HCT116 (cell line): ENCODE data around the gene YIPF4. TPM values are rescaled to one million over a fixed set of nuclear protein-coding genes. Genes with fewer than 3 reads are reported as not detected.

ENCODE experiments used
- ATAC-seq: fragments of 200-7000 bp; cut with Tn5 transposase; 2 replicates; pipeline ENCODE4 v1.9.1; 2020; ENCODE audit warnings: mild to moderate bottlenecking, moderate library complexity
- BruUV-seq: library from RNA; stranded (reverse); fragments of 400-500 nt; replicated peaks from 2 replicates; lab custom pipeline; 2021; lab: Mats Ljungman, UMichigan
- CTCF ChIA-PET: fragments of 300-600 bp; sonication (Branson Sonifier 250); formaldehyde crosslinking; loops from one replicate; lab custom pipeline; 2021; ENCODE audit warnings: antibody characterized with exemption; lab: Charles Lee
- POLR2A ChIA-PET: fragments of 300-600, 350-600 bp; sonication (Branson Sonifier 250); formaldehyde crosslinking; loops from one replicate; lab custom pipeline; 2021; ENCODE audit warnings: antibody characterized with exemption; lab: Charles Lee
- RAD21 ChIA-PET, 2 experiments: fragments of 300-600 bp; sonication (Branson Sonifier 250); formaldehyde crosslinking; loops; one replicate each; lab custom pipeline; 2023; ENCODE audit warnings: low total read pairs in 2 of 2; ENCODE audit not compliant: uncharacterized antibody in 2 of 2, unreplicated experiment in 2 of 2, low non-redundant PET in 1 of 2; lab: Charles Lee
- DNase-seq: peaks from one replicate; pipeline ENCODE4 v3.0.0-alpha.2; 2010; ENCODE audit warnings: low read depth, low spot score
- H2AFZ ChIP-seq: fragments of 200-600 bp; shearing (Covaris generic), sonication (generic); 2 replicates; pipeline ENCODE4 v1.6.1; 2017; ENCODE audit warnings: low read depth, mixed run types, mixed read lengths, antibody characterized with exemption, low read length; ENCODE audit not compliant: poor library complexity, severe bottlenecking
- H3K27ac ChIP-seq: 2 replicates; pipeline ENCODE4 v1.5.1; 2012; ENCODE audit warnings: low read depth, low read length
- H3K27me3 ChIP-seq: fragments of 200-600 bp; sonication (generic); 2 replicates; pipeline ENCODE4 v1.6.1; 2016; ENCODE audit warnings: mixed run types, low read length, mixed read lengths; ENCODE audit not compliant: insufficient read depth
- H3K36me3 ChIP-seq, 2 experiments: fragments of 200-500 bp in 1 of 2; fragments of 200-600 bp in 1 of 2; sonication (Bioruptor generic) in 1 of 2; sonication (generic) in 1 of 2; 2 replicates each; pipeline versions ENCODE4 v1.5.1 to v1.6.1; 2014 to 2016; ENCODE audit warnings: low read length in 2 of 2, inconsistent platforms in 1 of 2, mixed read lengths in 1 of 2, mixed run types in 1 of 2; ENCODE audit not compliant: insufficient read depth in 2 of 2, control insufficient read depth in 1 of 2
- H3K4me1 ChIP-seq, 2 experiments: fragments of 200-600 bp in 1 of 2; sonication (generic) in 1 of 2; 2 replicates each; pipeline versions ENCODE4 v1.5.1 to v1.6.1; 2012 to 2017; ENCODE audit warnings: low read length in 2 of 2, inconsistent platforms in 1 of 2, mild to moderate bottlenecking in 1 of 2, mixed read lengths in 1 of 2, mixed run types in 1 of 2, moderate library complexity in 1 of 2; ENCODE audit not compliant: insufficient read depth in 2 of 2, control insufficient read depth in 1 of 2
- H3K4me2 ChIP-seq: fragments of 200-600 bp; sonication (generic); 2 replicates; pipeline ENCODE4 v1.6.1; 2017; ENCODE audit warnings: mixed run types, low read length, mixed read lengths
- H3K4me3 ChIP-seq, 2 experiments: fragments of 200-600 bp in 1 of 2; sonication (generic) in 1 of 2; replicated peaks in 1 of 2; 2 replicates each; pipeline ENCODE4 v1.5.1; 2011 to 2016; ENCODE audit warnings: low read length in 2 of 2, control low read depth in 1 of 2, low read depth in 1 of 2, mild to moderate bottlenecking in 1 of 2, mixed read lengths in 1 of 2, mixed run types in 1 of 2
- H3K79me2 ChIP-seq: fragments of 200-600 bp; sonication (generic); 2 replicates; pipeline ENCODE4 v1.6.1; 2017; ENCODE audit warnings: mild to moderate bottlenecking, mixed run types, low read length, moderate library complexity, mixed read lengths; ENCODE audit not compliant: insufficient read depth
- H3K9ac ChIP-seq: fragments of 200-600 bp; sonication (generic); 2 replicates; pipeline ENCODE4 v1.6.1; 2016; ENCODE audit warnings: low read length, mixed read lengths
- H3K9me2 ChIP-seq: fragments of 200-600 bp; sonication (generic), shearing (Covaris generic); 2 replicates; pipeline ENCODE4 v1.6.1; 2017; ENCODE audit warnings: mixed run types, mild to moderate bottlenecking, moderate library complexity; ENCODE audit not compliant: insufficient read depth
- H3K9me3 ChIP-seq, 2 experiments: fragments of 200-500 bp in 1 of 2; fragments of 200-600 bp in 1 of 2; sonication (Bioruptor generic) in 1 of 2; sonication (generic) in 1 of 2; 2 replicates each; pipeline ENCODE4 v1.6.1; 2014 to 2017; ENCODE audit warnings: low read length in 2 of 2, mixed read lengths in 2 of 2, inconsistent platforms in 1 of 2, low read depth in 1 of 2, mild to moderate bottlenecking in 1 of 2, mixed run types in 1 of 2, moderate library complexity in 1 of 2; ENCODE audit not compliant: control insufficient read depth in 1 of 2, insufficient read depth in 1 of 2
- H4K20me1 ChIP-seq: fragments of 200-600 bp; sonication (generic), shearing (Covaris generic); 2 replicates; pipeline ENCODE4 v1.6.1; 2017; ENCODE audit warnings: mixed run types, mild to moderate bottlenecking, moderate library complexity; ENCODE audit not compliant: insufficient read depth
- CBX3 ChIP-seq: IDR thresholded peaks from 2 replicates; pipeline ENCODE4 v1.6.1; 2012; ENCODE audit warnings: low read depth
- CEBPB ChIP-seq: IDR thresholded peaks from 2 replicates; pipeline ENCODE4 v1.6.1; 2012; ENCODE audit warnings: low read depth
- EGR1 ChIP-seq: IDR thresholded peaks from 2 replicates; pipeline ENCODE4 v1.6.1; 2012; ENCODE audit warnings: low read depth
- ELF1 ChIP-seq: IDR thresholded peaks from 2 replicates; pipeline ENCODE4 v1.6.1; 2012; ENCODE audit warnings: low read depth, borderline replicate concordance
- EZH2 ChIP-seq: fragments of 200-600 bp; sonication (generic); IDR thresholded peaks from 2 replicates; pipeline ENCODE4 v1.6.1; 2017; ENCODE audit warnings: antibody characterized with exemption, mixed run types
- EZH2phosphoT487 ChIP-seq: fragments of 200-600 bp; IDR thresholded peaks from 2 replicates; pipeline ENCODE4 v1.6.1; 2018; ENCODE audit warnings: antibody characterized with exemption, borderline replicate concordance
- FOSL1 ChIP-seq: IDR thresholded peaks from 2 replicates; pipeline ENCODE4 v1.6.1; 2012; ENCODE audit warnings: low read depth
- JUND ChIP-seq: IDR thresholded peaks from 2 replicates; pipeline ENCODE4 v1.6.1; 2012
- POLR2AphosphoS5 ChIP-seq: IDR thresholded peaks from 2 replicates; pipeline ENCODE4 v1.6.1; 2011; ENCODE audit warnings: mild to moderate bottlenecking, low read depth, low read length, moderate library complexity
- RAD21 ChIP-seq: IDR thresholded peaks from 2 replicates; pipeline ENCODE4 v1.6.1; 2012; ENCODE audit warnings: low read depth, mild to moderate bottlenecking
- SIN3A ChIP-seq: IDR thresholded peaks from 2 replicates; pipeline ENCODE4 v1.6.1; 2012; ENCODE audit warnings: low read depth
- SRF ChIP-seq: IDR thresholded peaks from 2 replicates; pipeline ENCODE4 v1.6.1; 2012; ENCODE audit warnings: low read depth
- TCF7L2 ChIP-seq: IDR thresholded peaks from 2 replicates; pipeline ENCODE4 v1.7.0; 2011; ENCODE audit warnings: borderline replicate concordance, inconsistent platforms; ENCODE audit not compliant: insufficient read depth, insufficient read length; ENCODE audit errors: extremely low read depth
- ZFX ChIP-seq: fragments of 450-650 bp; IDR thresholded peaks from 2 replicates; pipeline ENCODE4 v1.6.1; 2017
- ZNF274 ChIP-seq: fragments of 200-500 bp; sonication (Bioruptor generic); IDR thresholded peaks from 2 replicates; pipeline ENCODE4 v1.6.1; 2014; ENCODE audit warnings: mild to moderate bottlenecking, low read depth, low read length, inconsistent platforms
- intact Hi-C: fragments of 100-400 bp; cut with micrococcal nuclease; formaldehyde crosslinking; loops from 2 replicates; pipeline ENCODE4 v1.10.0; 2022
- total RNA-seq: library from RNA; stranded (reverse); gene quantifications from one replicate; pipeline ENCODE4 v1.2.1, GENCODE V29; 2021; ENCODE audit not compliant: unreplicated experiment
- TF ChIP-seq, protein P1 (sequence below): IDR thresholded peaks from 2 replicates; pipeline ENCODE4 v1.6.1; 2012
- TF ChIP-seq, protein P2 (sequence below): IDR thresholded peaks from 2 replicates; pipeline ENCODE4 v1.6.1; 2012; ENCODE audit warnings: low read depth

YIPF4 gene
- total RNA-seq, 1 experiment from 2014 or later, result 29.8 TPM

- no peak overlapping the region for H3K4me3 ChIP-seq
- H3K27me3 ChIP-seq, result no peaks in the 10 kb centered on the region
- no peaks in the 10 kb centered on the region for H3K36me3 ChIP-seq
- H3K9me3 ChIP-seq, result no peaks in the 10 kb centered on the region
- no peak overlapping the region for H2AFZ ChIP-seq
- no peak overlapping the region for H3K4me2 ChIP-seq
- no peaks in the 10 kb centered on the region for H3K4me1 ChIP-seq
- no peaks in the 10 kb centered on the region for H3K79me2 ChIP-seq
- no peak overlapping the region for H3K27ac ChIP-seq
- DNase-seq (no peak), ATAC-seq (no peak)
- ChIA-PET CTCF (no interaction called here), POLR2A (no interaction called here), RAD21 (no interaction called here)
- no TSS peak for BruUV-seq
- intact Hi-C loops, result no loop called here
- TF ChIP-seq CEBPB (no peak), SIN3A (no peak), EZH2 (no peak), ZNF274 (no peak), FOSL1 (no peak), ZFX (no peak), SRF (no peak), EZH2phosphoT487 (no peak), TCF7L2 (no peak), ELF1 (no peak), RAD21 (no peak), CBX3 (no peak), EGR1 (no peak), POLR2AphosphoS5 (no peak), JUND (no peak)
- TF ChIP-seq, protein P1, sequence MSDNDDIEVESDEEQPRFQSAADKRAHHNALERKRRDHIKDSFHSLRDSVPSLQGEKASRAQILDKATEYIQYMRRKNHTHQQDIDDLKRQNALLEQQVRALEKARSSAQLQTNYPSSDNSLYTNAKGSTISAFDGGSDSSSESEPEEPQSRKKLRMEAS, result no peak
- TF ChIP-seq, protein P2, sequence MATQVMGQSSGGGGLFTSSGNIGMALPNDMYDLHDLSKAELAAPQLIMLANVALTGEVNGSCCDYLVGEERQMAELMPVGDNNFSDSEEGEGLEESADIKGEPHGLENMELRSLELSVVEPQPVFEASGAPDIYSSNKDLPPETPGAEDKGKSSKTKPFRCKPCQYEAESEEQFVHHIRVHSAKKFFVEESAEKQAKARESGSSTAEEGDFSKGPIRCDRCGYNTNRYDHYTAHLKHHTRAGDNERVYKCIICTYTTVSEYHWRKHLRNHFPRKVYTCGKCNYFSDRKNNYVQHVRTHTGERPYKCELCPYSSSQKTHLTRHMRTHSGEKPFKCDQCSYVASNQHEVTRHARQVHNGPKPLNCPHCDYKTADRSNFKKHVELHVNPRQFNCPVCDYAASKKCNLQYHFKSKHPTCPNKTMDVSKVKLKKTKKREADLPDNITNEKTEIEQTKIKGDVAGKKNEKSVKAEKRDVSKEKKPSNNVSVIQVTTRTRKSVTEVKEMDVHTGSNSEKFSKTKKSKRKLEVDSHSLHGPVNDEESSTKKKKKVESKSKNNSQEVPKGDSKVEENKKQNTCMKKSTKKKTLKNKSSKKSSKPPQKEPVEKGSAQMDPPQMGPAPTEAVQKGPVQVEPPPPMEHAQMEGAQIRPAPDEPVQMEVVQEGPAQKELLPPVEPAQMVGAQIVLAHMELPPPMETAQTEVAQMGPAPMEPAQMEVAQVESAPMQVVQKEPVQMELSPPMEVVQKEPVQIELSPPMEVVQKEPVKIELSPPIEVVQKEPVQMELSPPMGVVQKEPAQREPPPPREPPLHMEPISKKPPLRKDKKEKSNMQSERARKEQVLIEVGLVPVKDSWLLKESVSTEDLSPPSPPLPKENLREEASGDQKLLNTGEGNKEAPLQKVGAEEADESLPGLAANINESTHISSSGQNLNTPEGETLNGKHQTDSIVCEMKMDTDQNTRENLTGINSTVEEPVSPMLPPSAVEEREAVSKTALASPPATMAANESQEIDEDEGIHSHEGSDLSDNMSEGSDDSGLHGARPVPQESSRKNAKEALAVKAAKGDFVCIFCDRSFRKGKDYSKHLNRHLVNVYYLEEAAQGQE, result no peak
- H4K20me1 ChIP-seq, result no peaks in the 10 kb centered on the region
- no peak overlapping the region for H3K9ac ChIP-seq
- H3K9me2 ChIP-seq, result no peaks in the 10 kb centered on the region
Measured at GRCh38 chr2:32258242-32258641, 19.5 kb upstream of the YIPF4 start.
